Measurements from ENCODE around the gene GAMT. TPM values are rescaled to one million over a fixed set of nuclear protein-coding genes. Genes with fewer than 3 reads are reported as not detected.

GAMT gene
- total and polyA plus RNA-seq, 2 of the 13 experiments (the other 11 are each of a cell fraction or from before 2014, with no cell fraction given) = 115 to 124 TPM

DNA sequence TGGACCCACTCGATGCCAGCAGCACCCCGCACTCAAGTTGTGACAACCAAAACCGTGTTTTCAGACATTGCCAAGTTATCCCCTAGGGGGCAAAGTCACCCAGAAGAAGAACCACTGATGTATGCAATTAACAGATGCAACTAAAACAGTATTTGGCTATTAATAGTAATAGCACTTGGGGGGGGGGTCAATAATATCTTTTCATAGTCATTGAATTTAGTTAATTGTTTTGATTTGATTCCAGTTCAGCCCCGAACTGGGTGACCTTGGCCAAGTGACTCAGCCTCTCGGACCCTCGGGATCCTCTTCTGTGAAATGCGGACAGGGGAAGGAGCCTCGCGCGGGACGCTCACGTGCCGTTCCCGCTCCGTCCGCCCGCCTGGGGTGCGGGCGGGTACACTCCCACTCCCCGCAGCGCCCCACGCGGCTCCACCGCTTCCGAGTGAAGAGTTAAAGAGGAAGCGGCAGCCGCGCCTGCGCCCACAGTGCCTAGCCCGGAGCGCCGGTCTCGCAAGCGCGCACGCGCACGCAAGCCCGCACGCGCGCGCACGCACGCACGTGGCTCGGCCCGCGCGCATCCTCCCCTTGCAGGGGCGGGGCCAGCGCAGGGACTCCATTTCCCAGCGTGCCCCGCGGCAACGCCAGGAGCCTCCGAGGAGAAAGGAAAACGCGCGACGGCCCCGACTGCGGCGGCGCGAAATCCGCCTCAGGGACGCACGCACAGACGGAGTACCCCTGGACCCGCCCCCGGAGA is 5.6 kb upstream of the GAMT start (continued):
- TF ChIP-seq ZSCAN31 (CRISPR knock-in tag; IDR thresholded peaks at IDR 0.05; ENCODE audit: low read depth) (peak; percentile 70; the same call in 1 of the 2 replicates), MYC (CRISPR knock-in tag; IDR thresholded peaks at IDR 0.05; ENCODE audit: borderline replicate concordance) (peak; percentile 98), ZNF652 (CRISPR knock-in tag; IDR thresholded peaks at IDR 0.05; ENCODE audit: borderline replicate concordance, low read depth) (peak; percentile 75; the same call in 1 of the 2 replicates), TFDP1 (CRISPR knock-in tag; IDR thresholded peaks at IDR 0.05; ENCODE audit: borderline replicate concordance) (peak; percentile 54; the same call in 1 of the 2 replicates), MAZ (IDR thresholded peaks at IDR 0.05; ENCODE audit: borderline replicate concordance, low read depth, low read length) (peak; percentile 63), MAZ (CRISPR knock-in tag; IDR thresholded peaks at IDR 0.05; ENCODE audit: low read depth) (0 out of 2 replicates have a peak, but pooled peaks have one; percentile 28), SIN3A (IDR thresholded peaks at IDR 0.05; ENCODE audit: borderline replicate concordance, low read depth, low read length) (peak; percentile 39; the same call in 1 of the 2 replicates), FOXA3 (CRISPR knock-in tag; IDR thresholded peaks at IDR 0.05) (peak; percentile 43), MXD4 (CRISPR knock-in tag; IDR thresholded peaks at IDR 0.05) (peak; percentile 58; the same call in 1 of the 2 replicates), ZNF687 (CRISPR knock-in tag; IDR thresholded peaks at IDR 0.05) (peak; percentile 79)
- TF ChIP-seq, protein P1, sequence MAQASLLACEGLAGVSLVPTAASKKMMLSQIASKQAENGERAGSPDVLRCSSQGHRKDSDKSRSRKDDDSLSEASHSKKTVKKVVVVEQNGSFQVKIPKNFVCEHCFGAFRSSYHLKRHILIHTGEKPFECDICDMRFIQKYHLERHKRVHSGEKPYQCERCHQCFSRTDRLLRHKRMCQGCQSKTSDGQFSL (CRISPR knock-in tag; IDR thresholded peaks at IDR 0.05) = 0 out of 2 replicates have a peak, but pooled peaks have one; percentile 22
- TF ChIP-seq, protein P2, sequence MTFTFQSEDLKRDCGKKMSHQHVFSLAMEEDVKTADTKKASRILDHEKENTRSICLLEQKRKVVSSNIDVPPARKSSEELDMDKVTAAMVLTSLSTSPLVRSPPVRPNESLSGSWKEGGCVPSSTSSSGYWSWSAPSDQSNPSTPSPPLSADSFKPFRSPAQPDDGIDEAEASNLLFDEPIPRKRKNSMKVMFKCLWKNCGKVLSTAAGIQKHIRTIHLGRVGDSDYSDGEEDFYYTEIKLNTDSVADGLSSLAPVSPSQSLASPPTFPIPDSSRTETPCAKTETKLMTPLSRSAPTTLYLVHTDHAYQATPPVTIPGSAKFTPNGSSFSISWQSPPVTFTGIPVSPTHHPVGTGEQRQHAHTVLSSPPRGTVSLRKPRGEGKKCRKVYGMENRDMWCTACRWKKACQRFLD (CRISPR knock-in tag; IDR thresholded peaks at IDR 0.05; ENCODE audit: borderline replicate concordance) = no peak

All from HepG2 (cell line).